ENCODE results near the gene FARP2.

The FARP2 gene

DNA sequence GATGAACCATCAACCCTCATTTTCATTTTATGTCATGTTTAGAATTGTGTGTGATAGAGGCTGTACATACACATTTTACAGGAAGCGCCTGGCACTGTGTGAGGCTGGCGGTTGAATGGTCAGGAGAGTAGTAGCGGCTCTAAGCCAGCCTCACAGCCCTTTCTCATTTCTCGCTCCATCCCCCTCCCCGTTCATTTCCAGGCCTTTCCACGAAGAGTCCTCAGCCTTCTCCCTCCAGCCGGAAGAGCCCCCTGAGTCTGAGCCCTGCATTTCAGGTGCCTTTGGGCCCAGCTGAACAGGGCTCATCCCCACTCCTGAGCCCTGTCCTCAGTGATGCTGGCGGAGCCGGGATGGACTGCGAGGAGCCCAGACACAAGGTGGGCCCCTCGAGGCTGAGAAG is 100.5 kb downstream of the FARP2 start:
- no peak for DNase-seq (ENCODE audit: low read depth)

DNA sequence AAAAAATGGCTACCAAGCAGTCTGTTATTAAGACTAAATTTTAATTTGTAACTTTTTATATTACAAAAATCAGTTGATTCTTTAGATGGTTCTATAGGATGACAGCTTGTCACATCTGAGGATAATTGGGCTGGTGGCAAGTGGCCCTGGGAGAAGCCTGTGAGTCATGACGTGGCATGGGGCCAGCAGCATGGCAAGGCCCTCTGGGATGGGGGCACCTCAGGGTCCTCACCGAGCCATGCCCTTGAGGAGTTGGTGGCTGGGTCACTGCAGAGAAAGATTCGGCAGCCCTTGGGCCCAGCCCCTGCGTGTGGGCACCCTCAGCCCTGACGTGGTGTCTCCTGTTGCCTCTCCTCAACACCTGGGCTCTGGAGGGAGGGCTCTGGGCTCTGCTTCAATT is 102.6 kb downstream of the FARP2 start:
- DNase-seq (ENCODE audit: low read depth), result no peak

DNA sequence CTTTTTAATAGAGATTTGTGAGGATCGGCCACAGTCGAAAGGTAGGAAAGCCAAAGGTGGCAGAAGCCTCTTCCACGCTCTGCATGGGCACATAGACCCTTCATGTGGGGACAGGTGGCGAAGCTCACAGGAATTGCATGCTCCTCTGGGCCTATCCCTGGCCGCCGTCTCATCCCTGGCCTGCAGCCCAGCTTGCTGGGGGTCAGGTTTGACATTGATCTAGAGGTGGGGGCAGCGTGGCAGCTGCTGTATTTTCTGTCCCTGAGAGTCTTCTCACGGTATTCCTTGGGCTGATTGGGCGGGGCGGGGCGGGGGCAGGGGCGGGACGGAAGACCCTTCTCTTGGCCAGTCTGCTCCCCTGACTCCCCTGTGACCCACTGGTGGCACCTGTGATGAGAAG is 103.4 kb downstream of the FARP2 start:
- no peak for DNase-seq (ENCODE audit: low read depth)

DNA sequence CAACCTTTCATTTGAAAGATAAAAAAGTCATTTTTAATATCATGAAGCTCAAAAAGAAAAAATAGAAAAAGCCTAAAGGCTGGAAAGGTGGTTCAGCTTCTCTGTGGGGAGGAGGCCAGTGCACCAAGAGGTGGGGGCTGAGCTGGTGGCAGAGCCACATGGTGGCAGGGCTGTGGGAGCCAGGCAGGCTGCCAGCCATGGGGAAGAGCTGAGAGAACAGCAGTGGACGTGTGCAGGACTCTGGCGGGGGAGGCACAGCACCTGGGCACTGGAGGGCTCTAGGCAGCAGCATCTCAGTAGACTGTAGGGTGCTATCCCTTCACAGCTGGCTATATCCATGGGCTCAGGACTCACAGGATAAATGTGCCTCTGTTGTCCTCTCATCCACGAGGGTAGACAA is 104.5 kb downstream of the FARP2 start:
- DNase-seq (ENCODE audit: low read depth), result no peak

DNA sequence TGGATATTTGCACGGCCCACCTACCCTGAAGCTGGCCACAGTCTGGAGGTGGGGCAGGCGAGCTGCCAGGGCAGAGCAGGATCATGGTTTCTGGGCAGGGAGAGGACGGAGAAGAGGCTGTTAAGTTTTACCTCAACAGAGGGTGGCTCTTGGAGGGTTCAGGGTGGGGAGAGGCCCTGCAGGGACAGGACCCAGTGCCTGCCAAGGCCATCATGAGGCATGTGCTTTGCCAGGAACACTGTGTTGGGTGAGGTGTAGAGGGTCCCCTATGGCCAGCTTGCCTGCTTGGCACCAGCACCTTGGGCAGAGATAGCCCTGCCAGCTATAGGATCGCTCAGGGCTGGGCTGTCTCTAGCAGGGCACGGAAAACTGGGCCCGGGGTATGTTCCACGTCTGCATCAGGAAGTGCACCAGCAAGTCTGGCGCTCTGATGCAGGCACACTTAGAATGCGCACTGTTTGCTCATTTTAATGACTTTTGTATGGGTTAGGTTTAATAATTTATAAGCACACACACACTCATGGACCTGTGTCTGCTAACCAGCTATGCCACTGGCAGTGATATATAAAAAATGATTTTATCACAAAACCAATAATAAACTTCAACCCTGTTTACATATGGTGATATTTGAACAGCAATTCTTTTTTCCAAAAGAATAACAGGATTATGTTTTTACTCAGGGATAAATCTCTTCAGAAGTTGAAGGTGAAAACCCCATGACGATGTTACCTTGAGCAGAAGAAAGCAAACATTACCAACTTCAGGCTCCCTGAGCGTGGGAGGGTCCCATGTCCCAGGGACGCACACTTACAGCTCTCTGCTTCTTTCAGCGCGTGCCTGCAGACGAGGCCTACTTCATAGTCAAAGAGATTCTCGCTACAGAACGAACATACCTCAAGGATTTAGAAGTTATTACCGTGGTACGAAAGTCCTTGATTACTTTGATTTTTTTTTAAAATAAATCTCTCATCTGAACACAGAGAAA is 105.9 kb downstream of the FARP2 start:
- DNase-seq (ENCODE audit: low read depth), result no peak

DNA sequence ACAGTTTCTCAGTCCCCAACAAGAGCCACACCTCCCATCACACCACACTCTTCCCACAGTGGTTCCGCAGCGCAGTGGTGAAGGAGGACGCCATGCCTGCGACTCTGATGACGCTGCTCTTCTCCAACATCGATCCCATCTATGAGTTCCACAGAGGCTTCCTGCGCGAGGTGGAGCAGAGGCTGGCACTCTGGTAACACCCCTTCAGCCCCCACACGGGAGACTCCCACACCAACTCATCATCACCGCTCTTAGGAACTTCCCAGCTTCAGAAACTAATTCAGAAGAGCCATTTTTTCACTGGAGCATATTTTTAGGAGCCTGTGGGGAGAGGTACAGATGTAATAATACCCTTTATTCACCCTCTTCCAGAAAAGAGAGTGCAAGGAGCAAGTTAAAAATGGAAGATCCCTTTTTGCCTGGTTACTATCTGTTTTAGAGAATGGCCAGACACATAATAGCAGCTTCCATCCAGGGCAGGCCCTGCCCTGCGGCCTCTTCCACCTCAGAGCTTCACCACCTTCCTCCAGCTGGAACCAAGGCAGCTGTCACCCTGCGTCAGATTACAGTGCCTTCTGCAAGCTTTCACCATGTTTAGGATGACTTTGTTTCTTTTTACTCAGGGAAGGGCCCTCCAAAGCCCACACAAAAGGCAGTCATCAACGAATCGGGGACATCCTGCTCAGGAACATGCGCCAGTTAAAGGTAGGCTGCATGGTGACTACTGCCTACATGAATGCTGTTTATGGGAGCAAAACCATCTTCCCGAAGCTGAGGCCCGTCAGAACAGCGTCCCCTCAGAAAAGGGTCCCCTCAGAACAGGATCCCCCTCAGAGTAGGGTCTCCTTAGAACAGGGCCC is 107.4 kb downstream of the FARP2 start:
- DNase-seq (ENCODE audit: low read depth), result no peak

DNA sequence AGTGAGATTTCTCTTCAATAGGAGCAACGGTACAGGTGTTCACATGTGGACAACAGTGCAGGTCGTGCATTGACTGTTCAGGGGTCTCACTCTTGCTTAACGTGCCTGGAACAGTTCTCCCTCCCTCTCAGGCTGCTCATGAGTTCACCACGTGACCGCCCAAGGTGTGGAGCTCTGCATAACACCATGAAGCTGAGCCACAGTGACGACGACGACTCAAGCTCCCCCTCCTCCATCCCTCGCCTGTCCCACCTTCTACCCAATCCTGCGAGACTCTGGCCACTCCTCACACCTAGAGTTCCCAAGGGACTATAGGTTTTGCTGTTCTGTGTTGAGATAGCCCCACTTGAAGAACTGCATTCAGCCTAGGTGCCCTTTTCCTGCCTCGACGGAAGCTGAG is 109.5 kb downstream of the FARP2 start:
- DNase-seq (ENCODE audit: low read depth), result no peak

DNA sequence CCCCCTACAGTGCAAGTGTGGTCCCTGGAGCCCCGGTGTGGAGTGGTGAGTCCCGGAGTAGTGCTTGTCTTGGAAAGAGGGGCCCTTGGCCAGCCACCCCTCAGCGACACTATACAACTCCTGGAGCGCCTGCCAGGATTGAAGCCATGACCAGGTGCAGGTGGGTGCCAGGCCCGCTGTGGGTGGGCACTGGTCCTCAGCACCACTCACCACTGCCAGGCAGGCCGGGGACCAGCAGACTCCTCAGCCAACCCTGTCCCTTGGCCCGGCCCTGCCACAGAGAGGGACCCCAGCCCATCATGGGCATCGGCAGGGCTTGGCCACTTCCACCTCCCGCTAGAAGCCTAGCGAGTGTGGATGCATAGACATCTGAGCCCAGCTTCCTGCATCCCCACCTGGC is 110.1 kb downstream of the FARP2 start:
- no peak for DNase-seq (ENCODE audit: low read depth)

DNA sequence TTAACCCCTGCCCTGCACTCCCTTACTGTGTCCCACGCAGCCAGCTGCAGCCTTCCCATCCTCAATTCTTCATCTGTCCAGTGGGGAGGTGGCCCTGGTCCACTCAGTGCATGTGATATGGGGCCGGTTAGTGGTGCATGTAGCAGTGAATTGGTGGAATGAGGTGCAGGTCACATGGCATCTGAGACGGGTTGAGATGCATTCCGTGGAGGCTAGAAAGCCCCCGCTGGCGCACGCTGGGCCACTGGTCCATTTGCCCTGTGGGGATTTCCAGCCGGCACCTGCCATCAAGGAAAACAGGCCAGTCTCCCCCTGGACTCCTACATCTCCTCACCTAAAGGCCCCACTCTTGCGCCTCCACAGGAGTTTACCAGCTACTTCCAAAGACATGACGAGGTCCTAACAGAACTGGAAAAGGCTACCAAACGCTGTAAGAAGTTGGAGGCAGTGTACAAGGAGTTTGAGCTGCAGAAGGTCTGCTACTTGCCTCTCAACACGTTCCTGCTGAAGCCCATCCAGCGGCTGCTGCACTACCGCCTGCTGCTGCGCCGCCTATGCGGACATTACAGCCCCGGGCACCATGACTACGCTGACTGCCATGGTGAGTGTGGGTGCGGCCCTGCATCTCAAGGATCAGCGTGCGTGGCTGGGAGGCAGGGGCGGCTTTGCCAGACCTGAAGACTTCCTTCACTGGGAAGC is 111.8 kb downstream of the FARP2 start:
- DNase-seq (ENCODE audit: low read depth), result no peak

DNA sequence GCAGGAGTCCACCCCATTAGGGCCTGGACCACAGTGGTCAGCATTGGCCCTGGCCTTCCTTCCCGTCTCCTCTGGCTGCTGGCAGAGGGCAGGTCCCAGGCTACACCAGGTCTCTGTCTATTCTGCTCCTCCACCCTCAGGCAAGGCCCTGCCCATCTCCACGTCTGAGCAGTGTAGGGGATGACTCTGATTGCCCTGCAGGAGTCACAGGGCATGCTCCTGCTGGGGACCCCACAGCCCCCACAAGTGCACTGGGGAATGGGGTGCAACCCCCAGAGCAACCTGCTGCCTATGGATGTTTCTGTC is 112.3 kb downstream of the FARP2 start:
- DNase-seq (ENCODE audit: low read depth), result no peak

DNA sequence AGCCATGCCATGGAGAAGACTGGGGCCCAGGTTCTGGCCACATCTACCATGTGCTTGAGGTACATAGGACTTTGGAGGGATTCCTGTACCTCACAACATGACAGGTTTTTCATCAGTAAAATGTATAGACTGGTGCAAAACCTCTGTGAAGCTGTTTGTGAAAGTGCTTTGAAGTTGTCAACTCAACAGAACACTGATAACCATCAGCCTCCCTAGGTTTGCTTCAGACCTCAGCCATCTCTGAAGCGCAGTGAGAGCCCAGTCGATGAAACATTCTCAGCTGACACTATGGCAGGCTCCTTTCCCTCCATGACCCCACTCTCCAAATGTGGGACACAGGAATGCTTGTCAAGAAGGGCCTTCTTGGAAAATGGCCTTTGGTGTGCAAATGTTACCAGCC is 113.7 kb downstream of the FARP2 start:
- DNase-seq (ENCODE audit: low read depth), result no peak

DNA sequence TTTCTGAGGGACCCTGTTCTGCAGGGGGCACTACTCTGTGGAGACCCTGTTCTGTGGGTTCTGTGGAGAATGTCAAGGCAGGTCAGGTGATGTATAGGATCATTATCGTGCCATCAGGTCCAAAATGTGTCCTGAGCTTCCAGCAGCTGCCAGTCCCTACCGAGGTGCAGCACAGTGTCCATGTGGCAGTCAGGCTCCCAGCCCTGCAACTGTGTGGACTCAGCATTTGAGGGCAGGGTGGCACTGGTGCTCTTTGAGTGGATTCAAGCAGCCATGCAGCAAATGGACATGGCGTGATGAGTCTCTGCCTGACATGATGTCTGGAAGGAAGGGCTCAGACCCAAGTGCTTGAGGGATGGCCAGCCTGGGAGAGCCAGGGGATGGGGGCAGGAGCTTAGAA is 117.3 kb downstream of the FARP2 start:
- no peak for DNase-seq (ENCODE audit: low read depth)

DNA sequence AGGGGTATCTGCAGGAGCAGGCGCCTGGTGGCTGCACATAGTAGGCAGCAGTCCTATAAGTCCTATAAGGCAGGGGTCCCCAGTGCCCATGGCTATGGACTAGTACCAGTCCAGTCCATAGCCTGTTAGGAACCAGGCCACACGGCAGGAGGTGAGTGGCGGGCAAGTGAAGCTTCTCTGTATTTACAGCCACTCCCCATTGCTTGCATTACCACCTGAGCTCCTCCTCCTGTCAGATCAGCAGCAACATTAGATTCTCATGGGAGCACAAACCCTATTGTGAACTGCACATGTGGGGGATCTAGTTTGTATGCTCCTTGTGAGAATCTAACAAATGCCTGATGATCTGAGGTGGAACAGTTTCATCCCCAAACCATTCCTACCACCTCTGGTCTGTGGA is 119.2 kb downstream of the FARP2 start:
- no peak for DNase-seq (ENCODE audit: low read depth)

DNA sequence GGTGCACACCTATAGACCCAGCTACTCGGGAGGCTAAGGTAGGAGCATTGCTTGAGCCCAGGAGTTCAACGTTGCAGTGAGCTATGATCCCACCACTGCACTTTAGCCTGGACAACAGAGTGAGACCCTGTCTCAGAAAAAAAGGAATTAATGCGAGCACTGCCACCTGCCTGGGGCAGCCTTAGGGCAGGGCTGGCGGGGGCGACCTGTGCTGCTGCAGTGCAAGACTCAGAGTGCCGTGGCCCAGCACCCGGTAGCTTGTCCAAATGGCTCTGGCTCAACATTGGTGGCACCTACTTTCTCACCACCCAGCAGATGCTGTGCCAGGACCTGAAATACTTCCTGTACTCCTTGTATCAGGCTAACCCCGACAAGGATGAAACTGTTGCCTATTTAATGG is 122.1 kb downstream of the FARP2 start:
- DNase-seq (ENCODE audit: low read depth), result no peak

DNA sequence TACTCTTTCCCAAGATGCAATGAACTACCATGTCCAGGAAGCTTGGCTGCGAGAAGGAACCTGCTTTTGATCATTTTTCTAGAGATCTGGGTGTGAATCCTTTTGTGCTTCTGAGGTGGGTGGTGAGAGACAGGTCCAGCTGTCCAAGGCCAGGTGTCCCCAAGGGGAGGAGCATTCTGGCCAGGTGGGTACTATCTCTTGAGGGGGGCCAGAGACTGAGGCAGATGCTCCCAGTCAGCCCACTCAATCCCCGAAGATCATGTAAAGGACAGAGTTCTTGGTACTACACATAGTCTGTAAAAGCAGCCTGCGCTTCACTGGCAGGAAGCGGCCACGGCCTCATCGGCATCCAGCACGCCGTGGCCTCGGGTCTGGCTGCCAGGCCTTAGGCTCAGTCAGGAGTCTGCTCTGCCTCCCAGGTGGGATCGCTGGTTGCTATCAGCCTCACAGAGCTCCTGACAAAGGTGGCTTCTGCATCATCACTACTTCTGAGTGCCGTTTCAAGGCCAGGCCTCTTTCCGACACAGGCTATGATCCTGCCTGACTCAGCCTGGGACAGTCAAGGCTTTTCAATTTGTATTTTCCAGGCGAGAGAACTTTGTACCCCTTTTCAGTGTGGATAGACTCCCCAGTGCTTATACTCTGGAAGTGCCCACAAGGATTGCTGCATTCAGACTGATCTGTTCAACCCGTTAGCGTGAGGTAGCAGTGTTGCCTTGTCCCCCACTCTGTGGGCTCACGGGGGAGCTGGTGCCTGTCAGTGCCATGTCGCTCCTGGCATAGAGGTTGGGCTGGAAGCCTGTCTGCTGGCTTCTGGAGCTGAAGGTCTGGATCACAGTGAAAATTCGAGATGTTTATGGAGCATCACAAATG is 123.2 kb downstream of the FARP2 start:
- no peak for DNase-seq (ENCODE audit: low read depth)

DNA sequence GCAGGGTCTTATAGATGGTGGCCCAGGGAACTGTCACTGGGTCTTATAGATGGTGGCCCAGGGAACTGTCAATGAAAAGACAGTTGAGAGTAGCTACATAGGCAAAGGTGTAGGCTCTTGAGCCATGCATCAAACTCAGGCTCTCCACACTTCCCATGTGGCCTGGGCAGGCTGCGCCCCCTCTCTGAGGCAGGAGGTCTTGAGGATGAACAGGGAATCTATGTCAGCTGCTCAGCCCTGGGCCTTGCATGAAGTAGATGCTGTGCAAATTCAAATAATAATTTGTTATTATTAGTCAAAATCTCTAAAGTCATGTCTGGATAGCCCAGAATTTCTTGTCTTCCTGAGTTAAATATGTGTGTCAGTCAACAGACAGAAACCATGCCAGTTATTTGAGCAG is 125.6 kb downstream of the FARP2 start:
- no peak for DNase-seq (ENCODE audit: low read depth)

DNA sequence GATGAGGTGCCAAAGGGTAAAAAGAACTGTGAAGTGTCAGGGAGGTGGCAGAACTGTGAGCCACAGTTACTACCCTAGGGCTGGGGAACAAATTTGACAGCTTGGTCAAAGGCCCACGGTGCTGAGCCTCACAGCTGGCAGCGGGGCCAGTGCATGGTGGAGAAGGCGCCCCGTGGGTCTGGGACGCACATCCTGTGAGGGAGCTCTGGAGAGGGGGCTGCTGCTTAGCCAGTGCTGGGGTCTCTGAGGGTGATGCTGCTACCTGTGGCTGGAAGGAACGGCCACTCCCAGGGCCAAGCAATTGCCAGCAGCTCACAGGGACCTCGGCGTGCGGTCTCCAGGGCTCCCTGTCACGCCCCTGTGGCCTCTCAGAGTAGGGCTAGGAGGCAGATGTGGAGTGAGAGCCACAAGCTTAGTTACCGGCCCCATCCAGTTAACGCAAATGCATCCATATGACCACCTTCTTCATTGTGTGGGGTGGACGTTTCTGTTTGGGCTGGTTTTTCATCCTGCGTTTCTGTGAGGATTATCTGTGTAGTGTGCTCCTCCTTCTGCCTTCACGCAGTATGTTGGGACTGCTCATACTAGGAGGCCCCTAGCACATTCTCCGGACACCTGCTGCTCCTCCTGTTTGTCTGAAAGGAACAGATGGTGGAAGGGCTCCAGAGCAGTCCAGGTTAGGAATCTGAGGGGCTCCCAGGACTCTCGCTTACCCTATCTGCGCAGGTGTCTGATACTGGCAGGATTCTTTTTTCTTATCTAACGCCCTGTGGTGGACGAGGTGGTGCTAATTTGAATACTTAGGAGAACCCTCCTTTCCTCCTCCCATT is 126.3 kb downstream of the FARP2 start:
- no peak for DNase-seq (ENCODE audit: low read depth)

DNA sequence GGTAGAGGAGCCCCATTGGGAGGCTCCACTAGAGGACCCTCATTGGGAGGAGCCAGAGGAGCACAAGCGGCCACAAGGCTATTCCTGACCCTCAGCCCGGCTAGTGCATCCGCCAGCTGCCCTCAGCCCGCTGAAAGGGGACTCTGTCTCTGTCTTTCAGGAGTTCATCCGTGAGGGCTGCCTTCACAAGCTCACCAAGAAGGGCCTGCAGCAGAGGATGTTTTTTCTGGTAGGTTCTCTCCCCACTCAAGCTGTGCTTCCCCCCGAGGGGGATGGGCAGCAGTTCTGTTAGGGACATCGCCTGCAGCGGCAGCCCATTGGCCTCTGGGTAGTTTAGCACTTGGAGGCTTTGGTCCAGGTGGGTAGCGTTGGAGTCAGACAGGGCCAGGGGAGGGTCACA is 127.2 kb downstream of the FARP2 start:
- no peak for DNase-seq (ENCODE audit: low read depth)

DNA sequence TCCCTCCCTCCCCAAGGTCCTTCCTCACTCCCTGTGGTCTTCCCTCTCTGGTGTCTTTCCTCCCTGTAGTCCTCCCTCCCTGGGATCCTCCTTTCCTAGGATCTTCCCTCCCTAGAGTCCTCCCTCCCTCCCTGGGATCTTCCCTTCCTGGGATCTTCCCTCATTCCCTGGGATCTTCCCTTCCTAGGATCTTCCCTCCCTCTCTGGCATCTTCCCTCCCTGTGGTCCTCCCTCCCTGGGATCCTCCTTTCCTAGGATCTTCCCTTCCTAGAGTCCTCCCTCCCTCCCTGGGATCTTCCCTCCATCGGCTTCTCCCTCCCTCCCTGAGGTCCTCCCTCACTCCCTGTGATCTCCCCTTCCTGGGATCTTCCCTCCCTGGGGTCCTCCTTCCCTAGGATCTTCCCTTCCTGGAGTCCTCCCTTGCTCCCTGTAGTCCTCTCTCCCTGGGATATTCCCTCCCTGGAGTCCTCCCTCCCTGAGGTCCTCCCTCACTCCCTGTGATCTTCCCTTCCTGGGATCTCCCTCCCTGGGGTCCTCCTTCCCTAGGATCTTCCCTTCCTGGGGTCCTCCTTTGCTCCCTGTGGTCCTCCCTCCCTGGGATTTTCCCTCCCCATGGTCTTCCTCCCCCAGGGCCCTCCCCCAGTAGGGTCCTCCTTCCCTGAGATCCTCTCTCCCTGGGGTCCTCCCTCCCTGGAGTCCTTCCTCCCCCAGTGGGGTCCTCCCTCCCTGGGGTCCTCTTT is 129.3 kb downstream of the FARP2 start:
- no peak for DNase-seq (ENCODE audit: low read depth)

DNA sequence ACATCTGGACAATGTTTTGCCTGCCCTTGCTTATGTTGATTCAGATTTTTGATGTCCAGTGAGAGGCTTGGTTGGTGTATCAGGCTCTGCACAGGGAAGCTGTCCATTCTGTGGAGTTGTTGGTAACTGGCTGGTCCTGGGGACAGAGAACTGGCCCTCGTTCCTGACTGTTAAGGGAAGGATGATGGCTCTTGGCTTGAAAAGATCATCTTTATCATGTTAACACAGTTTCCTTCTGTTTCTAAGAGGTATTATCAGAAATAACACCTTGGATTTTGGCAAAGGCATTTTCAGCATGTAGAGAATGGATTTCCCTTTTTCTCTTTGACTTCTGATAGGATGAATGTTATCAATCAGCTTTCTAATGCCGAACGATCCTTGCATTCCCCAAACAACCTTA is 133.0 kb downstream of the FARP2 start:
- DNase-seq (ENCODE audit: low read depth), result peak; percentile 30

All from CMK (cell line).